ENCODE measurements around the gene PC.

DNA sequence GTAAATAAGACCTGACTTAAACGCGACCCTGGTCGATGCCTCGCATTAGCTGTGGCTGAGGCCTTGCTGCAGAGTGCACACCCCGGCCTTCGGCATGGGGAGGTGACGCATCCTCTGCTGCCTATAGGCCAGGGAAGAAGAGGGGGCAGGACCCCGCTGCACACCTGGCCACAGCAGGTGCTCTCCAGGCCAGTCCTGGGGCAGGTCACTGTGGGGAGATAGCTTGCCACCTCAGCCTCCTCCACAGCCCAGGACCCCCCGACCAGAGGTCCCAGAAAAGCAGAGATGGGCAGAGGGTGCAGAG is 88.7 kb downstream of the PC start:
- TF ChIP-seq, protein P1, sequence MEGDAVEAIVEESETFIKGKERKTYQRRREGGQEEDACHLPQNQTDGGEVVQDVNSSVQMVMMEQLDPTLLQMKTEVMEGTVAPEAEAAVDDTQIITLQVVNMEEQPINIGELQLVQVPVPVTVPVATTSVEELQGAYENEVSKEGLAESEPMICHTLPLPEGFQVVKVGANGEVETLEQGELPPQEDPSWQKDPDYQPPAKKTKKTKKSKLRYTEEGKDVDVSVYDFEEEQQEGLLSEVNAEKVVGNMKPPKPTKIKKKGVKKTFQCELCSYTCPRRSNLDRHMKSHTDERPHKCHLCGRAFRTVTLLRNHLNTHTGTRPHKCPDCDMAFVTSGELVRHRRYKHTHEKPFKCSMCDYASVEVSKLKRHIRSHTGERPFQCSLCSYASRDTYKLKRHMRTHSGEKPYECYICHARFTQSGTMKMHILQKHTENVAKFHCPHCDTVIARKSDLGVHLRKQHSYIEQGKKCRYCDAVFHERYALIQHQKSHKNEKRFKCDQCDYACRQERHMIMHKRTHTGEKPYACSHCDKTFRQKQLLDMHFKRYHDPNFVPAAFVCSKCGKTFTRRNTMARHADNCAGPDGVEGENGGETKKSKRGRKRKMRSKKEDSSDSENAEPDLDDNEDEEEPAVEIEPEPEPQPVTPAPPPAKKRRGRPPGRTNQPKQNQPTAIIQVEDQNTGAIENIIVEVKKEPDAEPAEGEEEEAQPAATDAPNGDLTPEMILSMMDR (conservative IDR thresholded peaks at IDR 0.05; ENCODE audit: low read depth, low read length), result no peak
- no peak for TF ChIP-seq EZH2 (IDR thresholded peaks at IDR 0.05; ENCODE audit: borderline replicate concordance, low read depth, low read length, poor library complexity, severe bottlenecking)

All from A673 (cell line).